SK-N-SH (cell line): ENCODE measurements around the gene PRICKLE4. TPM values are rescaled to one million over a fixed set of nuclear protein-coding genes. Genes with fewer than 3 reads are reported as not detected.

ENCODE experiments used
- CTCF ChIA-PET: fragments of 300-600, 350-600 bp; formaldehyde crosslinking; extraction: SDS; loops from one replicate; lab custom pipeline; 2021; lab: Yijun Ruan, JAX
- POLR2A ChIA-PET: fragments of 350-600 bp; sonication (Branson Sonifier 250); formaldehyde crosslinking; extraction: SDS; loops from one replicate; lab custom pipeline; 2020; ENCODE audit warnings: antibody characterized with exemption, inconsistent platforms; lab: Yijun Ruan, JAX
- DNase-seq: peaks from one replicate; pipeline ENCODE4 v3.0.0; 2012
- H2AFZ ChIP-seq: fragments of 200-600 bp; sonication (generic); 2 replicates; pipeline ENCODE4 v1.8.1; 2016; ENCODE audit warnings: antibody characterized with exemption, mild to moderate bottlenecking, low read depth
- H3F3A ChIP-seq: fragments of 200-600 bp; sonication (generic); replicated peaks from 2 replicates; pipeline ENCODE3; 2016; ENCODE audit warnings: antibody characterized with exemption, mild to moderate bottlenecking; ENCODE audit not compliant: insufficient read depth
- H3K27ac ChIP-seq, 2 experiments: fragments of 200-500 bp in 1 of 2; fragments of 200-600 bp in 1 of 2; sonication (Bioruptor generic) in 1 of 2; sonication (generic), shearing (Covaris generic) in 1 of 2; 2 replicates each; pipeline versions ENCODE4 v1.5.1 to v1.6.1; 2014 to 2016; ENCODE audit warnings: low read depth in 2 of 2, inconsistent platforms in 1 of 2, low read length in 1 of 2, mild to moderate bottlenecking in 1 of 2, mixed read lengths in 1 of 2
- H3K27me3 ChIP-seq: fragments of 200-600 bp; sonication (generic), shearing (Covaris generic); 2 replicates; pipeline ENCODE4 v1.6.1; 2016; ENCODE audit warnings: mixed run types; ENCODE audit not compliant: insufficient read depth
- H3K36me3 ChIP-seq, 2 experiments: fragments of 200-500 bp in 1 of 2; fragments of 200-600 bp in 1 of 2; sonication (Bioruptor generic) in 1 of 2; sonication (generic) in 1 of 2; replicated peaks in 1 of 2; 2 replicates each; pipeline versions ENCODE3 to v1.5.1; 2014 to 2016; ENCODE audit warnings: low read length in 1 of 2, mild to moderate bottlenecking in 1 of 2; ENCODE audit not compliant: insufficient read depth in 2 of 2, control insufficient read depth in 1 of 2
- H3K4me1 ChIP-seq, 2 experiments: fragments of 200-500 bp in 1 of 2; fragments of 200-600 bp in 1 of 2; sonication (Bioruptor generic) in 1 of 2; sonication (generic), shearing (Covaris generic) in 1 of 2; 2 replicates each; pipeline versions ENCODE4 v1.5.1 to v1.6.1; 2014 to 2016; ENCODE audit warnings: low read depth in 1 of 2, low read length in 1 of 2, mixed run types in 1 of 2; ENCODE audit not compliant: insufficient read depth in 2 of 2, control insufficient read depth in 1 of 2
- H3K4me2 ChIP-seq: fragments of 200-600 bp; sonication (generic), shearing (Covaris generic); 2 replicates; pipeline ENCODE4 v1.6.1; 2017; ENCODE audit warnings: mixed run types
- H3K4me3 ChIP-seq, 2 experiments: fragments of 200-500 bp in 1 of 2; fragments of 200-600 bp in 1 of 2; sonication (Bioruptor generic) in 1 of 2; sonication (generic), shearing (Covaris generic) in 1 of 2; 2 replicates each; pipeline versions ENCODE4 v1.5.1 to v1.8.1; 2014 to 2016; ENCODE audit warnings: low read depth in 2 of 2, inconsistent platforms in 1 of 2, low read length in 1 of 2, mild to moderate bottlenecking in 1 of 2, mixed read lengths in 1 of 2, moderate library complexity in 1 of 2
- H3K79me2 ChIP-seq: fragments of 200-600 bp; sonication (generic); 2 replicates; pipeline ENCODE4 v1.8.1; 2017; ENCODE audit warnings: mild to moderate bottlenecking; ENCODE audit not compliant: insufficient read depth
- H3K9ac ChIP-seq: fragments of 200-600 bp; sonication (generic); 2 replicates; pipeline ENCODE4 v1.6.1; 2017; ENCODE audit warnings: mixed run types
- H3K9me2 ChIP-seq: fragments of 200-600 bp; sonication (generic); 2 replicates; pipeline ENCODE4 v1.6.1; 2017; ENCODE audit warnings: mixed run types
- H3K9me3 ChIP-seq: fragments of 200-600 bp; sonication (generic); 2 replicates; pipeline ENCODE4 v1.6.1; 2017; ENCODE audit warnings: mixed run types, mild to moderate bottlenecking, moderate library complexity
- H4K20me1 ChIP-seq: fragments of 200-600 bp; sonication (generic); 2 replicates; pipeline ENCODE4 v1.6.1; 2017; ENCODE audit warnings: mild to moderate bottlenecking, mixed run types; ENCODE audit not compliant: insufficient read depth
- CHD2 ChIP-seq: fragments of 150-350 bp; IDR thresholded peaks from 2 replicates; pipeline ENCODE4 v1.6.1; 2018; ENCODE audit warnings: low read length; ENCODE audit not compliant: partially characterized antibody
- EP300 ChIP-seq, 2 experiments: IDR thresholded peaks; 2 replicates each; pipeline versions ENCODE4 v1.4.0 to v1.6.1; 2012; ENCODE audit warnings: borderline replicate concordance in 1 of 2, low read depth in 1 of 2, low read length in 1 of 2
- GABPA ChIP-seq: IDR thresholded peaks from 2 replicates; pipeline ENCODE4 v1.4.0; 2012; ENCODE audit warnings: low read depth, mild to moderate bottlenecking
- GATA2 ChIP-seq: sonication (generic); formaldehyde crosslinking; IDR thresholded peaks from 2 replicates; pipeline ENCODE4 v1.5.0; 2020; ENCODE audit warnings: mild to moderate bottlenecking, missing genetic modification reagents
- JUND ChIP-seq: IDR thresholded peaks from 2 replicates; pipeline ENCODE4 v1.4.0; 2012
- NFIC ChIP-seq: IDR thresholded peaks from 2 replicates; pipeline ENCODE4 v1.4.0; 2012; ENCODE audit warnings: borderline replicate concordance
- NRF1 ChIP-seq: IDR thresholded peaks from 2 replicates; pipeline ENCODE4 v1.6.1; 2012; ENCODE audit warnings: low read depth, mild to moderate bottlenecking, low read length
- POLR2AphosphoS5 ChIP-seq: IDR thresholded peaks from 2 replicates; pipeline ENCODE4 v1.6.1; 2012; ENCODE audit warnings: low read depth, low read length
- RCOR1 ChIP-seq: fragments of 150-350 bp; IDR thresholded peaks from 2 replicates; pipeline ENCODE4 v1.6.1; 2017; ENCODE audit warnings: antibody characterized with exemption, low read length
- REST ChIP-seq: IDR thresholded peaks from 2 replicates; pipeline ENCODE4 v1.6.1; 2012; ENCODE audit warnings: mild to moderate bottlenecking, low read depth, low read length, moderate library complexity
- RFX5 ChIP-seq: IDR thresholded peaks from 2 replicates; pipeline ENCODE4 v1.6.1; 2012; ENCODE audit warnings: mild to moderate bottlenecking, improper control_type of control experiment, low read length
- TAF1 ChIP-seq: IDR thresholded peaks from 2 replicates; pipeline ENCODE4 v1.6.1; 2012; ENCODE audit warnings: low read depth, mild to moderate bottlenecking, low read length, moderate library complexity, borderline replicate concordance
- TEAD4 ChIP-seq: IDR thresholded peaks from 2 replicates; pipeline ENCODE4 v1.4.0; 2012; ENCODE audit warnings: mild to moderate bottlenecking, borderline replicate concordance; ENCODE audit not compliant: insufficient read depth
- USF1 ChIP-seq: IDR thresholded peaks from 2 replicates; pipeline ENCODE4 v1.4.0; 2012; ENCODE audit warnings: low read depth, borderline replicate concordance
- USF2 ChIP-seq: fragments of 150-350 bp; IDR thresholded peaks from 2 replicates; pipeline ENCODE4 v1.6.1; 2017; ENCODE audit warnings: antibody characterized with exemption, low read length, low read depth, borderline replicate concordance
- ZBTB33 ChIP-seq: IDR thresholded peaks from 2 replicates; pipeline ENCODE4 v1.4.0; 2012; ENCODE audit warnings: low read depth, borderline replicate concordance
- whole genome bisulfite sequencing: methylation state at CpG from one replicate; pipeline ENCODE4 v1.1.6; 2017; ENCODE audit warnings: low lambda C conversion rate; 5-methylcytosine and 5-hydroxymethylcytosine counted together
- polyA plus RNA-seq, 3 experiments: library from polyadenylated mRNA; depleted of rRNA; stranded (reverse); fragments of >200 nt; gene quantifications; 2 replicates each; pipeline ENCODE4 v1.2.3, GENCODE V29; 2012

Gene PRICKLE4
- polyA plus RNA-seq, 1 of the 3 experiments (the other 2 are of a cell fraction) = 3.9 TPM

GRCh38 chr6:41735427-41736185 is 45.0 kb upstream of the PRICKLE4 start, which contains the start of gene TFEB (continued):
- TF ChIP-seq REST (no peak), USF1 (no peak), GABPA (peak; percentile 51; the same call in 1 of the 2 replicates)

GRCh38 chr6:41736186-41736733 is 44.3 kb upstream of the PRICKLE4 start:
- CTCF ChIA-PET = interaction anchor here (0.6 to 6.4 kb wide), 16 partner anchors 13 to 301 kb away, joined by 3 to 53 read pairs (median 4); partner anchors contain the start of gene TOMM6
- TF ChIP-seq NRF1 (no peak), TAF1 (no peak), EP300 (IDR thresholded peaks at IDR 0.05; ENCODE audit: borderline replicate concordance in 1 of 2, low read depth in 1 of 2, low read length in 1 of 2) (no peak), REST (no peak), JUND (no peak), NFIC (no peak), POLR2AphosphoS5 (no peak), GATA2 (CRISPR knock-in tag) (no peak), CHD2 (no peak), RCOR1 (no peak), RFX5 (no peak), TEAD4 (no peak), GABPA (no peak), USF2 (no peak), ZBTB33 (no peak)

More at GRCh38 chr6:41736186-41736733, 44.3 kb upstream of the PRICKLE4 start:
- Histone ChIP-seq H3K9me2 (no peaks in the 10 kb centered on the region), H3K9me3 (no peaks in the 10 kb centered on the region), H3K27me3 (no peaks in the 10 kb centered on the region), H3F3A (peaks cover 10% of the 10 kb centered on the region), H3K36me3 (no peaks in the 10 kb centered on the region), H3K4me2 (peak overlapping the region; percentile 64; the same call in 1 of the 2 replicates), H3K79me2 (peaks cover 22% of the 10 kb centered on the region), H3K4me3 (peak overlapping the region in 1 of 2 experiments; percentile 71; a peak in 1 of 4 replicates), H3K9ac (no peak overlapping the region), H4K20me1 (no peaks in the 10 kb centered on the region), H2AFZ (peak overlapping the region; percentile 58; the same call in 1 of the 2 replicates), H3K4me1 (peaks cover 18 to 25% of the 10 kb centered on the region in 2 experiments), H3K27ac (no peak overlapping the region)
- POLR2A ChIA-PET = no interaction called here
- 91% methylated on average over 6 of the region's 6 CpGs for WGBS
- no peak for DNase-seq
